H1 (cell line): ENCODE results near the gene MIXL1. TPM values are rescaled to one million over a fixed set of nuclear protein-coding genes. Genes with fewer than 3 reads are reported as not detected.

Experiments used
- CTCF ChIA-PET: fragments of 300-600 bp; sonication (Branson Sonifier 250); formaldehyde crosslinking; loops from one replicate; lab custom pipeline; 2021; ENCODE audit not compliant: partially characterized antibody; lab: Charles Lee
- POLR2A ChIA-PET: fragments of 300-600 bp; sonication (Branson Sonifier 250); formaldehyde crosslinking; loops from one replicate; lab custom pipeline; 2021; ENCODE audit warnings: inconsistent platforms; ENCODE audit not compliant: partially characterized antibody; lab: Charles Lee
- DNase-seq, 2 experiments: peaks; one replicate each; pipeline versions ENCODE4 v3.0.0 to v3.0.0-alpha.2; 2010 to 2022; ENCODE audit warnings: low spot score in 2 of 2, low read depth in 1 of 2, mixed read lengths in 1 of 2
- FAIRE-seq: peaks from 2 replicates; lab custom pipeline; 2011; peaks lifted over from hg19 to GRCh38; lab: Jason Lieb, UNC
- H2AFZ ChIP-seq: 2 replicates; pipeline ENCODE4 v1.8.1; 2012; ENCODE audit warnings: low read length, inconsistent platforms
- H2AK5ac ChIP-seq: 2 replicates; pipeline ENCODE4 v1.6.1; 2013; ENCODE audit warnings: low read depth, low read length
- H2BK120ac ChIP-seq: replicated peaks from 2 replicates; pipeline ENCODE3; 2013; ENCODE audit warnings: low read depth, low read length, inconsistent platforms
- H2BK12ac ChIP-seq: 2 replicates; pipeline ENCODE4 v1.6.1; 2013; ENCODE audit warnings: low read depth, low read length
- H2BK15ac ChIP-seq: 2 replicates; pipeline ENCODE4 v1.6.1; 2013; ENCODE audit warnings: low read length
- H2BK20ac ChIP-seq: 2 replicates; pipeline ENCODE4 v1.6.1; 2013; ENCODE audit warnings: low read length
- H2BK5ac ChIP-seq: 2 replicates; pipeline ENCODE4 v1.6.1; 2013; ENCODE audit warnings: low read depth, low read length
- H3K14ac ChIP-seq: 2 replicates; pipeline ENCODE4 v1.6.1; 2013; ENCODE audit warnings: inconsistent platforms; ENCODE audit not compliant: insufficient read length
- H3K18ac ChIP-seq: 2 replicates; pipeline ENCODE4 v1.6.1; 2013; ENCODE audit warnings: low read length; ENCODE audit errors: extremely low read depth
- H3K23ac ChIP-seq: 2 replicates; pipeline ENCODE4 v1.6.1; 2013; ENCODE audit warnings: inconsistent platforms; ENCODE audit not compliant: insufficient read length
- H3K23me2 ChIP-seq: 2 replicates; pipeline ENCODE4 v1.6.1; 2013; ENCODE audit warnings: low read depth, low read length
- H3K27ac ChIP-seq: 2 replicates; pipeline ENCODE4 v1.6.1; 2011; ENCODE audit warnings: low read depth, low read length, inconsistent platforms
- H3K27me3 ChIP-seq, 4 experiments: replicated peaks in 1 of 4; 1 replicate in 1 of 4; 2 replicates in 3 of 4; pipeline versions ENCODE4 v1.6.1 to v1.8.1; 2011 to 2013; ENCODE audit warnings: low read length in 3 of 4, mild to moderate bottlenecking in 3 of 4, inconsistent platforms in 2 of 4, mixed read lengths in 2 of 4, moderate library complexity in 1 of 4; ENCODE audit not compliant: control insufficient read depth in 3 of 4, insufficient read depth in 3 of 4; ENCODE audit errors: extremely low read depth in 1 of 4
- H3K36me3 ChIP-seq, 4 experiments: 2 replicates each; pipeline versions ENCODE4 v1.6.1 to v1.8.1; 2011 to 2013; ENCODE audit warnings: mild to moderate bottlenecking in 4 of 4, low read length in 3 of 4, moderate library complexity in 2 of 4, control low read depth in 1 of 4, inconsistent platforms in 1 of 4; ENCODE audit not compliant: insufficient read depth in 4 of 4, control insufficient read depth in 2 of 4
- H3K4ac ChIP-seq: replicated peaks from 2 replicates; pipeline ENCODE3; 2013; ENCODE audit warnings: low read length, low read depth, mixed read lengths, inconsistent platforms; ENCODE audit not compliant: insufficient read length
- H3K4me1 ChIP-seq, 4 experiments: replicated peaks in 1 of 4; 1 replicate in 1 of 4; 2 replicates in 3 of 4; pipeline versions ENCODE4 v1.6.1 to v1.8.1; 2011 to 2013; ENCODE audit warnings: low read length in 3 of 4, inconsistent platforms in 2 of 4, mixed read lengths in 1 of 4; ENCODE audit not compliant: insufficient read depth in 4 of 4, control insufficient read depth in 3 of 4
- H3K4me2 ChIP-seq, 2 experiments: 2 replicates each; pipeline versions ENCODE4 v1.6.1 to v1.8.1; 2011 to 2013; ENCODE audit warnings: low read depth in 2 of 2, low read length in 2 of 2, control low read depth in 1 of 2, inconsistent platforms in 1 of 2, mild to moderate bottlenecking in 1 of 2; ENCODE audit not compliant: insufficient read depth in 1 of 2
- H3K4me3 ChIP-seq, 4 experiments: fragments of 200-600, 300-600 bp in 1 of 4; sonication (generic), shearing (Covaris generic), sonication (Bioruptor Twin) in 1 of 4; 2 replicates each; pipeline versions ENCODE4 v1.5.1 to v1.8.1; 2011 to 2016; ENCODE audit warnings: low read length in 4 of 4, low read depth in 3 of 4, control low read depth in 2 of 4, inconsistent platforms in 2 of 4, mild to moderate bottlenecking in 2 of 4, mixed read lengths in 1 of 4, moderate library complexity in 1 of 4; ENCODE audit not compliant: insufficient read depth in 2 of 4; ENCODE audit errors: extremely low read depth in 1 of 4
- H3K56ac ChIP-seq: replicated peaks from 2 replicates; pipeline ENCODE3; 2013; ENCODE audit warnings: low read depth, mild to moderate bottlenecking, mixed read lengths, low read length, inconsistent platforms; ENCODE audit not compliant: insufficient read length
- H3K79me1 ChIP-seq: 2 replicates; pipeline ENCODE4 v1.6.1; 2013; ENCODE audit warnings: low read depth, low read length, control low read depth
- H3K79me2 ChIP-seq, 2 experiments: 2 replicates each; pipeline versions ENCODE4 v1.6.1 to v1.8.1; 2012 to 2013; ENCODE audit warnings: low read length in 2 of 2, mild to moderate bottlenecking in 2 of 2, inconsistent platforms in 1 of 2; ENCODE audit not compliant: insufficient read depth in 2 of 2, control insufficient read depth in 1 of 2
- H3K9ac ChIP-seq, 4 experiments: replicated peaks in 1 of 4; 1 replicate in 1 of 4; 2 replicates in 3 of 4; pipeline versions ENCODE4 v1.6.1 to v1.8.1; 2011 to 2013; ENCODE audit warnings: low read depth in 3 of 4, low read length in 3 of 4, control low read depth in 2 of 4, mild to moderate bottlenecking in 2 of 4, moderate library complexity in 2 of 4, inconsistent platforms in 1 of 4; ENCODE audit errors: extremely low read depth in 1 of 4
- H3K9me3 ChIP-seq, 2 experiments: 2 replicates each; pipeline versions ENCODE4 v1.6.1 to v1.8.1; 2012 to 2013; ENCODE audit warnings: mild to moderate bottlenecking in 2 of 2, moderate library complexity in 2 of 2, control low read depth in 1 of 2, inconsistent platforms in 1 of 2, low read depth in 1 of 2, low read length in 1 of 2, mixed read lengths in 1 of 2; ENCODE audit not compliant: insufficient read depth in 2 of 2
- H4K20me1 ChIP-seq, 2 experiments: replicated peaks in 1 of 2; 2 replicates each; pipeline versions ENCODE3 to v1.8.1; 2011 to 2013; ENCODE audit warnings: inconsistent platforms in 2 of 2, low read length in 2 of 2, mild to moderate bottlenecking in 1 of 2; ENCODE audit not compliant: insufficient read depth in 2 of 2, control insufficient read depth in 1 of 2
- H4K5ac ChIP-seq: 2 replicates; pipeline ENCODE4 v1.6.1; 2013; ENCODE audit warnings: low read length, low read depth, mixed read lengths, inconsistent platforms; ENCODE audit not compliant: insufficient read length
- H4K8ac ChIP-seq: 2 replicates; pipeline ENCODE4 v1.8.0; 2013; ENCODE audit warnings: mild to moderate bottlenecking, moderate library complexity, low read length, inconsistent platforms; ENCODE audit not compliant: insufficient read depth; ENCODE audit errors: extremely low read depth
- H4K91ac ChIP-seq: replicated peaks from 2 replicates; pipeline ENCODE3; 2013; ENCODE audit warnings: low read length, mixed read lengths, inconsistent platforms; ENCODE audit not compliant: insufficient read length
- WGBS, 2 experiments: shearing (Covaris generic) in 1 of 2; methylation state at CpG; one replicate each; pipeline versions ENCODE4 v1.1.6 to v1.1.7; 2013 to 2015; ENCODE audit warnings: low lambda C conversion rate in 2 of 2, mixed read lengths in 2 of 2, inconsistent platforms in 1 of 2, low coverage in 1 of 2, missing lambda C conversion rate in 1 of 2; ENCODE audit not compliant: insufficient replicate concordance in 2 of 2, insufficient coverage in 1 of 2, insufficient read length in 1 of 2; ENCODE audit errors: extremely low coverage in 1 of 2, missing lambda C conversion rate in 1 of 2; 5-methylcytosine and 5-hydroxymethylcytosine counted together
- polyA plus RNA-seq, 7 experiments: library from polyadenylated mRNA; depleted of rRNA in 3 of 7; stranded (reverse) in 5 of 7; unstranded in 2 of 7; fragments of >200 nt in 5 of 7; fragments of 200-250 nt in 2 of 7; gene quantifications; 1 replicate in 5 of 7; 2 replicates in 1 of 7; 4 replicates in 1 of 7; pipeline versions ENCODE4 v1.2.1 to v1.2.3, GENCODE V29; 2011 to 2013; ENCODE audit warnings: missing spikeins in 2 of 7, mixed read lengths in 2 of 7
- total RNA-seq: library from RNA; stranded (reverse); fragmentation: NEBNext Ultra II Directional; extraction: Animal tissue kit (Norgen Biotek cat#: 25700); gene quantifications from 2 replicates; pipeline ENCODE4 v1.2.1, GENCODE V29; 2021
- TF ChIP-seq, protein P1 (sequence below): IDR thresholded peaks from 2 replicates; pipeline ENCODE4 v1.6.1; 2012; ENCODE audit warnings: inconsistent platforms

Gene MIXL1
- total and polyA plus RNA-seq, 2 of the 8 experiments (the other 6 are each of a cell fraction or from before 2014, with no cell fraction given): 1.5 to 1.8 TPM

- H2AK5ac ChIP-seq: no peak overlapping the region
- WGBS, 2 experiments: 91% methylated on average over 3 of the region's 3 CpGs; no CpG with 5 or more reads in 1 of the 2 experiments
- ChIA-PET POLR2A (no interaction called here), CTCF (interaction anchor here (1.0 kb wide), 1 partner anchor 108 kb away, joined by 3 read pairs; no protein-coding TSS in a partner anchor)
- no peak overlapping the region for H3K4me2 ChIP-seq
- H3K79me1 ChIP-seq: no peaks in the 10 kb centered on the region
- FAIRE-seq (no peak), DNase-seq (no peak)
- H3K4ac ChIP-seq: no peak overlapping the region
- no peaks in the 10 kb centered on the region for H3K79me2 ChIP-seq
- H3K23ac ChIP-seq: no peak overlapping the region
- H3K9me3 ChIP-seq: no peaks in the 10 kb centered on the region
- H3K56ac ChIP-seq: no peak overlapping the region
- H3K36me3 ChIP-seq: peaks cover 2 to 49% (median 21%) of the 10 kb centered on the region in 4 experiments; a peak in 7 of 8 replicates
- H3K18ac ChIP-seq: no peak overlapping the region
- H3K27ac ChIP-seq: no peak overlapping the region
- H2AFZ ChIP-seq: no peak overlapping the region
- H2BK12ac ChIP-seq: no peak overlapping the region
- H4K5ac ChIP-seq: no peak overlapping the region
- H3K4me1 ChIP-seq: no peaks in the 10 kb centered on the region
- H4K8ac ChIP-seq: no peak overlapping the region
- H3K14ac ChIP-seq: no peak overlapping the region
- H2BK5ac ChIP-seq: no peak overlapping the region
- H4K20me1 ChIP-seq: no peaks in the 10 kb centered on the region
- no peak overlapping the region for H3K9ac ChIP-seq
- H2BK20ac ChIP-seq: no peak overlapping the region
- H3K27me3 ChIP-seq: no peaks in the 10 kb centered on the region
- TF ChIP-seq, protein P1, sequence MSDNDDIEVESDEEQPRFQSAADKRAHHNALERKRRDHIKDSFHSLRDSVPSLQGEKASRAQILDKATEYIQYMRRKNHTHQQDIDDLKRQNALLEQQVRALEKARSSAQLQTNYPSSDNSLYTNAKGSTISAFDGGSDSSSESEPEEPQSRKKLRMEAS: no peak
- H2BK120ac ChIP-seq: no peak overlapping the region
- H4K91ac ChIP-seq: no peak overlapping the region
- H3K23me2 ChIP-seq: no peaks in the 10 kb centered on the region
- H3K4me3 ChIP-seq: no peak overlapping the region
- no peak overlapping the region for H2BK15ac ChIP-seq
Observed at GRCh38 chr1:226233806-226234205, 10.3 kb downstream of the MIXL1 start.
